Hepatocyte (in vitro differentiated cells): ENCODE data around the gene SOSTDC1.

Experiments used
- EZH2 ChIP-seq: fragments of 200-600 bp; sonication (generic); IDR thresholded peaks from 2 replicates; pipeline ENCODE4 v1.6.1; 2016; ENCODE audit warnings: antibody characterized with exemption, mild to moderate bottlenecking, borderline replicate concordance
- EZH2phosphoT487 ChIP-seq: fragments of 200-600 bp; sonication (generic); IDR thresholded peaks from one replicate; pipeline ENCODE4 v1.6.1; 2018; ENCODE audit warnings: antibody characterized with exemption, mild to moderate bottlenecking, low read depth, moderate library complexity; ENCODE audit not compliant: unreplicated experiment, severe bottlenecking
- TF ChIP-seq, protein P1 (sequence below): fragments of 200-600 bp; sonication (generic); IDR thresholded peaks from 2 replicates; pipeline ENCODE4 v1.5.1; 2016; ENCODE audit warnings: antibody characterized with exemption, mild to moderate bottlenecking; ENCODE audit not compliant: poor library complexity

DNA sequence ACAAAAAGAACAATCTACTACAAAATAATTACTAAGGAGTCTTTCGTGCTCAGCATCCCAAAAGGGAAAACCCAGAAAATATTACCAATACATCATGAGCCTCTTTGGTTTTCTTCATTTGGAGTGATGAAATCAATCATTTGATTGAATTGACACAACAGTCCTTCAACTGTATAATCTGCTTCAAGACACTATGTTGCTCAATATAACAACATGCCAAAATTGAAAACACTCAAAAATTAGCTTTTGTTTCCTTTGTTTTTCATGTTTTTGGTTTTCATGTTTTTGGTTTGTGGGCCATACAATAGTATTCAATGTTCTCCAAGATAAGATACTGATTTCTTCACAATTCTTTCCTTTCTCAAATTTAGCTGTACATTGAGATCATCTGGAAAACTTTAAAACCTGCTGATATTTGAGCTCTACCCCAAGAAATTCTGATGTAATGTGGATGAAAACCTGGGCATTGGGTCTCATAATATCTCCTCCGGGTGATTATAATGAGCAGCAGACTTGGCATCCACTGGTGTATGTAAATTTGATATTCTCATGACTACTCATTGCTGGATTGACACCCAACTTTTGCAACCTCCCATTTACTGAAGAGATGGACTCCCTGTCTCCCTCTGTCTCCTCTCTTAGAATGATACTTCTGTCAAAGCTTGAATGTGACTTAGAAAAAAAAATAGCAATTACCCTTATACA, 4.6 kb downstream of the SOSTDC1 start:
- TF ChIP-seq, protein P1, sequence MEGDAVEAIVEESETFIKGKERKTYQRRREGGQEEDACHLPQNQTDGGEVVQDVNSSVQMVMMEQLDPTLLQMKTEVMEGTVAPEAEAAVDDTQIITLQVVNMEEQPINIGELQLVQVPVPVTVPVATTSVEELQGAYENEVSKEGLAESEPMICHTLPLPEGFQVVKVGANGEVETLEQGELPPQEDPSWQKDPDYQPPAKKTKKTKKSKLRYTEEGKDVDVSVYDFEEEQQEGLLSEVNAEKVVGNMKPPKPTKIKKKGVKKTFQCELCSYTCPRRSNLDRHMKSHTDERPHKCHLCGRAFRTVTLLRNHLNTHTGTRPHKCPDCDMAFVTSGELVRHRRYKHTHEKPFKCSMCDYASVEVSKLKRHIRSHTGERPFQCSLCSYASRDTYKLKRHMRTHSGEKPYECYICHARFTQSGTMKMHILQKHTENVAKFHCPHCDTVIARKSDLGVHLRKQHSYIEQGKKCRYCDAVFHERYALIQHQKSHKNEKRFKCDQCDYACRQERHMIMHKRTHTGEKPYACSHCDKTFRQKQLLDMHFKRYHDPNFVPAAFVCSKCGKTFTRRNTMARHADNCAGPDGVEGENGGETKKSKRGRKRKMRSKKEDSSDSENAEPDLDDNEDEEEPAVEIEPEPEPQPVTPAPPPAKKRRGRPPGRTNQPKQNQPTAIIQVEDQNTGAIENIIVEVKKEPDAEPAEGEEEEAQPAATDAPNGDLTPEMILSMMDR = no peak
- TF ChIP-seq EZH2phosphoT487 (no peak), EZH2 (no peak)
